ENCODE data around the gene KRTAP10-8.

GRCh38 chr21:44566403-44566802, 45.5 kb upstream of the KRTAP10-8 start:
- TF ChIP-seq POLR2A (IDR thresholded peaks at IDR 0.05) (no peak), CTCF (IDR thresholded peaks at IDR 0.05) (no peak)
